Prostate gland (tissue), 2 donors: ENCODE results near the gene PPP2R2B.

Source experiments
- POLR2AphosphoS5 ChIP-seq: sonication (generic); formaldehyde crosslinking; IDR thresholded peaks from one replicate; pipeline ENCODE4 v1.6.1; 2017; ENCODE audit warnings: antibody characterized with exemption
- TF ChIP-seq, protein P1 (sequence below), 4 experiments: fragments of 200-600 bp in 2 of 4; fragments of 450-650 bp in 2 of 4; sonication (generic) in 2 of 4; IDR thresholded peaks; 1 replicate in 3 of 4; 2 replicates in 1 of 4; pipeline ENCODE4 v1.5.1; 2016 to 2019; ENCODE audit warnings: antibody characterized with exemption in 4 of 4, mild to moderate bottlenecking in 2 of 4, moderate library complexity in 2 of 4

DNA sequence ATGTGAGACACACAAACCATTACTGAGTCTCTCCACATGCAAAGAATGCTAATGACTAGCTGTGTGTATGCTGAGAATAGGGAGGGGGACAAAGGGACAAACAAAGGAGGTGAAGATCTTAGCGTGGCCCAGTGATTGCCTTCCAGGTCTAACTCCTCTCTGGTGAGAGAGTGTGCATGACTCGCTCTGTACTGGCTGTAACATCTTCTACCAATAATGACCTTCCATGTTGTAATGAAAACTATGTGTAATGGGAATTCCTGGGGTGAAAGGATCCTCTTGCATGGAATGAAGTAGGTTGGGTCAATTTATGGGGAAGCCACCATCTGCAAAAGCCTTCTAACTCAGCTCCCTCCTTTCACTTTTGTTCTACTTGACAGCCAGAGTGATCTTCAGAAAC is 338.1 kb downstream of the PPP2R2B start:
- TF ChIP-seq, protein P1, sequence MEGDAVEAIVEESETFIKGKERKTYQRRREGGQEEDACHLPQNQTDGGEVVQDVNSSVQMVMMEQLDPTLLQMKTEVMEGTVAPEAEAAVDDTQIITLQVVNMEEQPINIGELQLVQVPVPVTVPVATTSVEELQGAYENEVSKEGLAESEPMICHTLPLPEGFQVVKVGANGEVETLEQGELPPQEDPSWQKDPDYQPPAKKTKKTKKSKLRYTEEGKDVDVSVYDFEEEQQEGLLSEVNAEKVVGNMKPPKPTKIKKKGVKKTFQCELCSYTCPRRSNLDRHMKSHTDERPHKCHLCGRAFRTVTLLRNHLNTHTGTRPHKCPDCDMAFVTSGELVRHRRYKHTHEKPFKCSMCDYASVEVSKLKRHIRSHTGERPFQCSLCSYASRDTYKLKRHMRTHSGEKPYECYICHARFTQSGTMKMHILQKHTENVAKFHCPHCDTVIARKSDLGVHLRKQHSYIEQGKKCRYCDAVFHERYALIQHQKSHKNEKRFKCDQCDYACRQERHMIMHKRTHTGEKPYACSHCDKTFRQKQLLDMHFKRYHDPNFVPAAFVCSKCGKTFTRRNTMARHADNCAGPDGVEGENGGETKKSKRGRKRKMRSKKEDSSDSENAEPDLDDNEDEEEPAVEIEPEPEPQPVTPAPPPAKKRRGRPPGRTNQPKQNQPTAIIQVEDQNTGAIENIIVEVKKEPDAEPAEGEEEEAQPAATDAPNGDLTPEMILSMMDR (IDR thresholded peaks at IDR 0.05), result no peak
- TF ChIP-seq POLR2AphosphoS5, result no peak
